CD14-positive monocyte (primary cell): ENCODE results near the gene IMPDH1. TPM values are rescaled to one million over a fixed set of nuclear protein-coding genes. Genes with fewer than 3 reads are reported as not detected.
A peak's percentile ranks its signal among the peaks of the same experiment; 100 is the strongest.

Source experiments
- DNase-seq, 3 donors: peaks; one replicate each; pipeline ENCODE4 v3.0.0-alpha.2; 2011 to 2022
- H2AFZ ChIP-seq: 2 replicates; pipeline ENCODE4 v1.6.0; 2012; ENCODE audit warnings: mild to moderate bottlenecking, low read depth, low read length, inconsistent platforms; ENCODE audit not compliant: insufficient read depth, poor library complexity, severe bottlenecking
- H3K27ac ChIP-seq, 2 donors: 1 replicate in 1 of 2; 2 replicates in 1 of 2; pipeline ENCODE4 v1.5.1; 2012 to 2013; ENCODE audit warnings: low read length in 2 of 2, control low read depth in 1 of 2, inconsistent platforms in 1 of 2, low read depth in 1 of 2, mild to moderate bottlenecking in 1 of 2
- H3K27me3 ChIP-seq, 2 donors: one replicate each; pipeline versions ENCODE4 v1.6.0 to v1.6.1; 2011 to 2013; ENCODE audit warnings: low read length in 2 of 2; ENCODE audit not compliant: control insufficient read depth in 2 of 2, insufficient read depth in 2 of 2
- H3K36me3 ChIP-seq, 2 donors: replicated peaks in 1 of 2; 1 replicate in 1 of 2; 2 replicates in 1 of 2; pipeline versions ENCODE4 v1.5.1 to v1.6.1; 2012 to 2013; ENCODE audit warnings: low read length in 2 of 2, control low read depth in 1 of 2, inconsistent platforms in 1 of 2, mild to moderate bottlenecking in 1 of 2; ENCODE audit not compliant: insufficient read depth in 2 of 2, control insufficient read depth in 1 of 2
- H3K4me1 ChIP-seq, 2 donors: 1 replicate in 1 of 2; 2 replicates in 1 of 2; pipeline versions ENCODE4 v1.5.1 to v1.6.1; 2012 to 2013; ENCODE audit warnings: low read length in 2 of 2, control low read depth in 1 of 2, inconsistent platforms in 1 of 2, mild to moderate bottlenecking in 1 of 2, moderate library complexity in 1 of 2; ENCODE audit not compliant: insufficient read depth in 2 of 2, control insufficient read depth in 1 of 2
- H3K4me2 ChIP-seq: replicated peaks from 2 replicates; pipeline ENCODE3; 2012; ENCODE audit warnings: low read length, moderate library complexity, mild to moderate bottlenecking; ENCODE audit not compliant: poor library complexity, severe bottlenecking; ENCODE audit errors: extremely low read depth
- H3K4me3 ChIP-seq, 3 experiments: fragments of 200-600 bp in 1 of 3; sonication (generic) in 1 of 3; replicated peaks in 1 of 3; 1 replicate in 2 of 3; 2 replicates in 1 of 3; pipeline ENCODE4 v1.5.1; 2011 to 2013; ENCODE audit warnings: low read length in 3 of 3, mild to moderate bottlenecking in 3 of 3, control low read depth in 2 of 3, low read depth in 2 of 3, inconsistent platforms in 1 of 3, moderate library complexity in 1 of 3
- H3K79me2 ChIP-seq: 2 replicates; pipeline ENCODE4 v1.6.0; 2012; ENCODE audit warnings: mild to moderate bottlenecking, control low read depth, inconsistent platforms, low read length, moderate library complexity; ENCODE audit not compliant: insufficient read depth
- H3K9ac ChIP-seq: 2 replicates; pipeline ENCODE4 v1.6.0; 2017; ENCODE audit warnings: low read length, mild to moderate bottlenecking; ENCODE audit not compliant: insufficient read depth, poor library complexity, severe bottlenecking
- H3K9me3 ChIP-seq, 2 donors: replicated peaks in 1 of 2; 1 replicate in 1 of 2; 2 replicates in 1 of 2; pipeline versions ENCODE4 v1.5.1 to v1.6.1; 2012 to 2013; ENCODE audit warnings: low read length in 2 of 2, control low read depth in 1 of 2; ENCODE audit not compliant: control insufficient read depth in 1 of 2, insufficient read depth in 1 of 2
- H4K20me1 ChIP-seq: 2 replicates; pipeline ENCODE4 v1.6.0; 2012; ENCODE audit warnings: mild to moderate bottlenecking, low read length, control low read depth, moderate library complexity; ENCODE audit not compliant: insufficient read depth
- H3K27ac Mint-ChIP-seq, 7 donors: one replicate each; pipeline ENCODE4 v1.8.0; 2020; ENCODE audit warnings: mild to moderate bottlenecking in 7 of 7, mixed read lengths in 7 of 7, moderate library complexity in 6 of 7, inconsistent platforms in 2 of 7
- H3K27me3 Mint-ChIP-seq, 3 donors: one replicate each; pipeline ENCODE4 v1.8.0; 2021 to 2022; ENCODE audit warnings: low read depth in 3 of 3, mild to moderate bottlenecking in 3 of 3, mixed read lengths in 3 of 3, moderate library complexity in 3 of 3, inconsistent platforms in 1 of 3
- H3K36me3 Mint-ChIP-seq, 2 donors: one replicate each; pipeline ENCODE4 v1.8.0; 2020; ENCODE audit warnings: mixed read lengths in 2 of 2, inconsistent platforms in 1 of 2, mild to moderate bottlenecking in 1 of 2
- H3K4me1 Mint-ChIP-seq: one replicate; pipeline ENCODE4 v1.8.0; 2020; ENCODE audit warnings: mild to moderate bottlenecking, mixed read lengths
- H3K4me3 Mint-ChIP-seq, 2 donors: one replicate each; pipeline ENCODE4 v1.8.0; 2020; ENCODE audit warnings: mild to moderate bottlenecking in 2 of 2, mixed read lengths in 2 of 2, moderate library complexity in 1 of 2
- H3K9me3 Mint-ChIP-seq, 7 donors: one replicate each; pipeline ENCODE4 v1.8.0; 2020 to 2022; ENCODE audit warnings: mixed read lengths in 7 of 7, mild to moderate bottlenecking in 6 of 7, moderate library complexity in 6 of 7, inconsistent platforms in 2 of 7
- CTCF ChIP-seq: fragments of 200-600 bp; IDR thresholded peaks from one replicate; pipeline ENCODE4 v1.8.0; 2022; ENCODE audit warnings: antibody characterized with exemption, mild to moderate bottlenecking
- WGBS: methylation state at CpG from one replicate; pipeline ENCODE4 v1.1.5; 2013; ENCODE audit warnings: missing lambda C conversion rate; ENCODE audit not compliant: insufficient coverage; 5-methylcytosine and 5-hydroxymethylcytosine counted together
- intact Hi-C, 2 donors: fragments of 100-400 bp; cut with micrococcal nuclease; formaldehyde crosslinking; loops; one replicate each; pipeline versions ENCODE4 v1.15.0 to v1.15.1; 2023
- polyA plus RNA-seq, 3 donors: library from polyadenylated mRNA; depleted of rRNA in 1 of 3; unstranded in 2 of 3; stranded (reverse) in 1 of 3; fragments of 300-500 nt in 2 of 3; fragments of >200 nt in 1 of 3; fragmentation: Illumina TruSeq in 2 of 3; gene quantifications; 1 replicate in 2 of 3; 2 replicates in 1 of 3; pipeline ENCODE4 v1.2.3, GENCODE V29; 2012 to 2021

IMPDH1 gene
- polyA plus RNA-seq, 3 donors, result 110 to 259 (median 152) TPM

- peak overlapping the region; percentile 90 to 97 (median 96) for H3K27ac Mint-ChIP-seq
- peaks cover 0 to 5% (median 4%) of the 10 kb centered on the region in 3 donors for H3K27me3 Mint-ChIP-seq
- intact Hi-C loops, result no loop called here
Observed at GRCh38 chr7:128410451-128410753, 620 bp upstream of the IMPDH1 start.

More at GRCh38 chr7:128410451-128410753, 620 bp upstream of the IMPDH1 start:
- DNase-seq, result no peak
- H3K4me1 ChIP-seq, result peaks cover 39 to 40% of the 10 kb centered on the region in 2 donors
- H2AFZ ChIP-seq, result peak overlapping the region; percentile 95
- Mint-ChIP-seq H3K36me3 (no peaks in the 10 kb centered on the region), H3K4me3 (peak overlapping the region; percentile 94 to 95), H3K4me1 (peaks cover 41% of the 10 kb centered on the region), H3K9me3 (no peaks in the 10 kb centered on the region)
- WGBS, result 0% methylated on average over 3 of the region's 6 CpGs
- no peaks in the 10 kb centered on the region for H3K36me3 ChIP-seq
- H4K20me1 ChIP-seq, result peaks cover 2% of the 10 kb centered on the region
- H3K27me3 ChIP-seq, result no peaks in the 10 kb centered on the region
- peak overlapping the region; percentile 87 to 94 for H3K27ac ChIP-seq
- H3K4me3 ChIP-seq, result peak overlapping the region; percentile 80 to 93 (median 89)
- TF ChIP-seq CTCF, result no peak
- peaks cover 35% of the 10 kb centered on the region for H3K79me2 ChIP-seq
- peak overlapping the region; percentile 93 for H3K4me2 ChIP-seq
- H3K9ac ChIP-seq, result peak overlapping the region; percentile 80
- H3K9me3 ChIP-seq, result no peaks in the 10 kb centered on the region
